ENCODE data around the gene KCNF1.

- TF ChIP-seq, protein P1, sequence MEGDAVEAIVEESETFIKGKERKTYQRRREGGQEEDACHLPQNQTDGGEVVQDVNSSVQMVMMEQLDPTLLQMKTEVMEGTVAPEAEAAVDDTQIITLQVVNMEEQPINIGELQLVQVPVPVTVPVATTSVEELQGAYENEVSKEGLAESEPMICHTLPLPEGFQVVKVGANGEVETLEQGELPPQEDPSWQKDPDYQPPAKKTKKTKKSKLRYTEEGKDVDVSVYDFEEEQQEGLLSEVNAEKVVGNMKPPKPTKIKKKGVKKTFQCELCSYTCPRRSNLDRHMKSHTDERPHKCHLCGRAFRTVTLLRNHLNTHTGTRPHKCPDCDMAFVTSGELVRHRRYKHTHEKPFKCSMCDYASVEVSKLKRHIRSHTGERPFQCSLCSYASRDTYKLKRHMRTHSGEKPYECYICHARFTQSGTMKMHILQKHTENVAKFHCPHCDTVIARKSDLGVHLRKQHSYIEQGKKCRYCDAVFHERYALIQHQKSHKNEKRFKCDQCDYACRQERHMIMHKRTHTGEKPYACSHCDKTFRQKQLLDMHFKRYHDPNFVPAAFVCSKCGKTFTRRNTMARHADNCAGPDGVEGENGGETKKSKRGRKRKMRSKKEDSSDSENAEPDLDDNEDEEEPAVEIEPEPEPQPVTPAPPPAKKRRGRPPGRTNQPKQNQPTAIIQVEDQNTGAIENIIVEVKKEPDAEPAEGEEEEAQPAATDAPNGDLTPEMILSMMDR (IDR thresholded peaks at IDR 0.05), result no peak
- TF ChIP-seq POLR2A (IDR thresholded peaks at IDR 0.05), result no peak
Observed at GRCh38 chr2:10863837-10864236, 47.9 kb upstream of the KCNF1 start.
